Measurements from ENCODE around the gene PTPRK. TPM values are rescaled to one million over a fixed set of nuclear protein-coding genes. Genes with fewer than 3 reads are reported as not detected.
A peak's percentile ranks its signal among the peaks of the same experiment; 100 is the strongest.

The PTPRK gene
- polyA plus RNA-seq, 3 donors: 0.01 TPM; not detected in 2

DNA sequence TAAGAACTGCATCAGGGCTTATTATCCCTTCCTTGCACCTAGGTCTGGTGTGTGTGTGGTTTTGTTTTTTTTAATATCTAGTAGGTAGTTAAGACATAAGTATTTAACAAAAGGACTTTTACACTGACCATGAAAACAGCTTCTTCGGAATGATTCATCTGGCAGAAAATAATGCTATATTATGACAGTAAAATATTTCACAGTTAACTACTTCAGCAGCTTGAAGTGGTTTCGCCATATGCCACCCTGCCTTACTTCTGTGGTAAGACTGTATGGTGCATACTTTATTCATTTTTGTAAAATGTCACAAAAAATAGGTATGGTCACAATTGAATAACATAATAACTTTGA, 858 bp upstream of the PTPRK start:
- Histone ChIP-seq H3K9me3 (replicated peaks in 1 of 2; ENCODE audit: control insufficient read depth in 1 of 2, insufficient read depth in 1 of 2, low read length in 2 of 2) (peaks cover 0 to 20% of the 10 kb centered on the region in 2 donors), H2AFZ (ENCODE audit: insufficient read depth, low read depth, low read length, poor library complexity, severe bottlenecking) (no peak overlapping the region), H4K20me1 (ENCODE audit: insufficient read depth, low read length) (no peaks in the 10 kb centered on the region), H3K4me3 (replicated peaks in 1 of 3; ENCODE audit: low read depth in 2 of 3, low read length in 3 of 3) (no peak overlapping the region), H3K4me2 (replicated peaks; ENCODE audit: extremely low read depth, low read length, poor library complexity, severe bottlenecking) (no peak overlapping the region), H3K36me3 (replicated peaks in 1 of 2; ENCODE audit: control insufficient read depth in 1 of 2, insufficient read depth in 2 of 2, low read length in 2 of 2) (no peaks in the 10 kb centered on the region), H3K9ac (ENCODE audit: insufficient read depth, low read length, poor library complexity, severe bottlenecking) (no peak overlapping the region), H3K27ac (ENCODE audit: low read depth in 1 of 2, low read length in 2 of 2) (no peak overlapping the region), H3K27me3 (ENCODE audit: control insufficient read depth in 2 of 2, insufficient read depth in 2 of 2, low read length in 2 of 2) (peaks cover 54 to 66% of the 10 kb centered on the region in 2 donors), H3K79me2 (ENCODE audit: insufficient read depth, low read length) (no peaks in the 10 kb centered on the region), H3K4me1 (ENCODE audit: control insufficient read depth in 1 of 2, insufficient read depth in 2 of 2, low read length in 2 of 2) (peaks cover 16 to 18% of the 10 kb centered on the region in 2 donors)
- no CpG with 5 or more reads among the region's 2 CpGs for WGBS (ENCODE audit: insufficient coverage)
- no peak for DNase-seq
- Mint-ChIP-seq H3K27me3 (ENCODE audit: low read depth in 3 of 3) (peaks cover 33 to 70% (median 52%) of the 10 kb centered on the region in 3 donors), H3K27ac (no peak overlapping the region), H3K4me3 (peak overlapping the region; percentile 59 to 80), H3K36me3 (peaks cover 4 to 13% of the 10 kb centered on the region in 2 donors), H3K4me1 (peaks cover 23% of the 10 kb centered on the region), H3K9me3 (peaks cover 0 to 25% (median 14%) of the 10 kb centered on the region in 7 donors)
- TF ChIP-seq, protein P1, sequence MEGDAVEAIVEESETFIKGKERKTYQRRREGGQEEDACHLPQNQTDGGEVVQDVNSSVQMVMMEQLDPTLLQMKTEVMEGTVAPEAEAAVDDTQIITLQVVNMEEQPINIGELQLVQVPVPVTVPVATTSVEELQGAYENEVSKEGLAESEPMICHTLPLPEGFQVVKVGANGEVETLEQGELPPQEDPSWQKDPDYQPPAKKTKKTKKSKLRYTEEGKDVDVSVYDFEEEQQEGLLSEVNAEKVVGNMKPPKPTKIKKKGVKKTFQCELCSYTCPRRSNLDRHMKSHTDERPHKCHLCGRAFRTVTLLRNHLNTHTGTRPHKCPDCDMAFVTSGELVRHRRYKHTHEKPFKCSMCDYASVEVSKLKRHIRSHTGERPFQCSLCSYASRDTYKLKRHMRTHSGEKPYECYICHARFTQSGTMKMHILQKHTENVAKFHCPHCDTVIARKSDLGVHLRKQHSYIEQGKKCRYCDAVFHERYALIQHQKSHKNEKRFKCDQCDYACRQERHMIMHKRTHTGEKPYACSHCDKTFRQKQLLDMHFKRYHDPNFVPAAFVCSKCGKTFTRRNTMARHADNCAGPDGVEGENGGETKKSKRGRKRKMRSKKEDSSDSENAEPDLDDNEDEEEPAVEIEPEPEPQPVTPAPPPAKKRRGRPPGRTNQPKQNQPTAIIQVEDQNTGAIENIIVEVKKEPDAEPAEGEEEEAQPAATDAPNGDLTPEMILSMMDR (IDR thresholded peaks at IDR 0.05): no peak
- intact Hi-C loops (cut with micrococcal nuclease): no loop called here

DNA sequence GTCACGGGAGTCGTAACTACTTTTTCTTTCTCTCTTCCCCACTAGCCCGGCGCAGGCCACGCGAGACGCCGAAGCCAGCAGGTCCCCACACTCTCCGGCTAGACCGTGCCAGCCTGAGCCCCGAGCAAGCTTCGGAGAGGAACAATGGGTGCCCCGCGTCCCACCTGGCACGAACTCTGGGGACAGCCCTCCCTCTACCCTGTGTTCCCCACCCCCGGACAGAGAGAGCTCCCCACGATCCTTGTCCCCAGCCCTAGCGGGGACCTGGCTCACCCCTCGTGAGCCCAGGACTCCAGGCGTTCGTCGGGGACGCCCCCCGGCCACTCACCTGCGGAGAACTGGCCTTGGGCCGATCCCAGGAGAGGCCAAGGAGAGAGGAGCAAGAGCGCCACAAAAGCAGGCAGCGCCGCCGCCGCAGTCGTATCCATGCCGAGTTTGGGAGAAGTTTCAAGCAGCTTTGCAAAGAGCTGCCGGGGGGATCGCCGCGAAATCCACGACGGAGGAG, 416 bp downstream of the PTPRK start:
- DNase-seq: no peak
- H4K20me1 ChIP-seq (ENCODE audit: insufficient read depth, low read length): no peaks in the 10 kb centered on the region
- H3K9ac ChIP-seq (ENCODE audit: insufficient read depth, low read length, poor library complexity, severe bottlenecking): no peak overlapping the region
- peak overlapping the region; percentile 78 for H3K4me2 ChIP-seq (replicated peaks; ENCODE audit: extremely low read depth, low read length, poor library complexity, severe bottlenecking)
- intact Hi-C loops (cut with micrococcal nuclease): no loop called here
- H3K9me3 Mint-ChIP-seq: peaks cover 0 to 25% (median 14%) of the 10 kb centered on the region in 7 donors
- under 1% methylated on average over 37 of the region's 39 CpGs for WGBS (ENCODE audit: insufficient coverage)
- peaks cover 0 to 20% of the 10 kb centered on the region in 2 donors for H3K9me3 ChIP-seq (replicated peaks in 1 of 2; ENCODE audit: control insufficient read depth in 1 of 2, insufficient read depth in 1 of 2, low read length in 2 of 2)
- H3K27me3 Mint-ChIP-seq (ENCODE audit: low read depth in 3 of 3): peaks cover 40 to 73% (median 55%) of the 10 kb centered on the region in 3 donors
- H3K27ac ChIP-seq (ENCODE audit: low read depth in 1 of 2, low read length in 2 of 2): no peak overlapping the region
- H3K36me3 Mint-ChIP-seq: peaks cover 4 to 13% of the 10 kb centered on the region in 2 donors
- peak overlapping the region; percentile 20 to 67 (median 27) for H3K4me3 ChIP-seq (replicated peaks in 1 of 3; ENCODE audit: low read depth in 2 of 3, low read length in 3 of 3)
- no peaks in the 10 kb centered on the region for H3K36me3 ChIP-seq (replicated peaks in 1 of 2; ENCODE audit: control insufficient read depth in 1 of 2, insufficient read depth in 2 of 2, low read length in 2 of 2)
- peaks cover 16 to 18% of the 10 kb centered on the region in 2 donors for H3K4me1 ChIP-seq (ENCODE audit: control insufficient read depth in 1 of 2, insufficient read depth in 2 of 2, low read length in 2 of 2)
- peak overlapping the region; percentile 68 for H2AFZ ChIP-seq (ENCODE audit: insufficient read depth, low read depth, low read length, poor library complexity, severe bottlenecking)
- peaks cover 53 to 66% of the 10 kb centered on the region in 2 donors for H3K27me3 ChIP-seq (ENCODE audit: control insufficient read depth in 2 of 2, insufficient read depth in 2 of 2, low read length in 2 of 2)
- H3K4me1 Mint-ChIP-seq: peaks cover 23% of the 10 kb centered on the region
- H3K79me2 ChIP-seq (ENCODE audit: insufficient read depth, low read length): no peaks in the 10 kb centered on the region
- TF ChIP-seq, protein P1 (IDR thresholded peaks at IDR 0.05): no peak
- peak overlapping the region in 2 of 7 donors; percentile 15 to 54 for H3K27ac Mint-ChIP-seq
- H3K4me3 Mint-ChIP-seq: peak overlapping the region; percentile 79 to 95

Data from CD14-positive monocyte (primary cell).